ENCODE results near the gene PRDM16. TPM values are rescaled to one million over a fixed set of nuclear protein-coding genes. Genes with fewer than 3 reads are reported as not detected.

PRDM16 gene
- total RNA-seq, 4 donors from 2014 or later = 0.41 to 0.95 TPM; not detected in 2

DNA sequence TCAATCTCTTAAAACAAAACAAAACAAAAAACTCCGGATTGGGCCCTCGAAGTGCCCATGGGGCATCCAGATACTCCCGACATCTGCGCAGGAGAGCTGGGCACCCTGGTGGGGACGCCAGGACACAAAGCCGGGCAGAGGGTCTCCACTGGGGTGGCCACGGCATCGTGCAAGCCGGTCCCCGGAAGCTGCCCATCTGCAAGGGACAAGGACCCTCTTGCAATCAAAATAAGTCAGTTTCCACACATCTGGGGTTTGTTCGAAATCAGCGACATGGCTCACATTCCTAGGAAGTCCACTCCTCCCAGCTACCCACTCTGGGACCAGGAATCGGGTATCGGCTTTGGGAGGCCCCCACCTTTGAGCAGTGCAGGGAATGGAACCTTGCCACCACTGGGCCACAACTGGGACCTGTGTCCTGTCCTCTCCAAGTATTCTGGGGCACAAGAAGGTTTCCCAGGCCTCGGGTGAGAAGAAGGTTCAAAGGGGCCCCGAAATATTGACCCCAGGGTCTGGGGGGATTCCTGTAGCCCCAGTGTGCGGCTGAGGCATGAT, 4.6 kb upstream of the PRDM16 start:
- 71% methylated on average over 17 of the region's 17 CpGs; no CpG with 5 or more reads in 1 of the 2 donors for WGBS, 2 donors (ENCODE audit: low coverage in 1 of 2)
- in situ Hi-C loops (cut with MboI; ENCODE audit: low pct_ligation_motif_present in 1 of 4, low pct_unique_long_range_greater_than_20kb in 1 of 4, low sequenced_read_pairs in 3 of 4) (no loop called here), intact Hi-C loops (cut with DNase I; ENCODE audit: low total_unique reads) (no loop called here)
- Histone ChIP-seq H3K9me3 (no peaks in the 10 kb centered on the region), H3K4me3 (no peak overlapping the region), H3K4me1 (peaks cover 19 to 36% (median 21%) of the 10 kb centered on the region in 4 donors), H3K27ac (no peak overlapping the region), H3K36me3 (no peaks in the 10 kb centered on the region), H3K27me3 (peaks cover 89% of the 10 kb centered on the region)
- TF ChIP-seq POLR2AphosphoS5 (IDR thresholded peaks at IDR 0.05) (no peak), EP300 (IDR thresholded peaks at IDR 0.05; ENCODE audit: low read depth) (no peak), POLR2A (IDR thresholded peaks at IDR 0.05) (no peak)
- TF ChIP-seq, protein P1, sequence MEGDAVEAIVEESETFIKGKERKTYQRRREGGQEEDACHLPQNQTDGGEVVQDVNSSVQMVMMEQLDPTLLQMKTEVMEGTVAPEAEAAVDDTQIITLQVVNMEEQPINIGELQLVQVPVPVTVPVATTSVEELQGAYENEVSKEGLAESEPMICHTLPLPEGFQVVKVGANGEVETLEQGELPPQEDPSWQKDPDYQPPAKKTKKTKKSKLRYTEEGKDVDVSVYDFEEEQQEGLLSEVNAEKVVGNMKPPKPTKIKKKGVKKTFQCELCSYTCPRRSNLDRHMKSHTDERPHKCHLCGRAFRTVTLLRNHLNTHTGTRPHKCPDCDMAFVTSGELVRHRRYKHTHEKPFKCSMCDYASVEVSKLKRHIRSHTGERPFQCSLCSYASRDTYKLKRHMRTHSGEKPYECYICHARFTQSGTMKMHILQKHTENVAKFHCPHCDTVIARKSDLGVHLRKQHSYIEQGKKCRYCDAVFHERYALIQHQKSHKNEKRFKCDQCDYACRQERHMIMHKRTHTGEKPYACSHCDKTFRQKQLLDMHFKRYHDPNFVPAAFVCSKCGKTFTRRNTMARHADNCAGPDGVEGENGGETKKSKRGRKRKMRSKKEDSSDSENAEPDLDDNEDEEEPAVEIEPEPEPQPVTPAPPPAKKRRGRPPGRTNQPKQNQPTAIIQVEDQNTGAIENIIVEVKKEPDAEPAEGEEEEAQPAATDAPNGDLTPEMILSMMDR (IDR thresholded peaks at IDR 0.05) = no peak
- no peak for DNase-seq

DNA sequence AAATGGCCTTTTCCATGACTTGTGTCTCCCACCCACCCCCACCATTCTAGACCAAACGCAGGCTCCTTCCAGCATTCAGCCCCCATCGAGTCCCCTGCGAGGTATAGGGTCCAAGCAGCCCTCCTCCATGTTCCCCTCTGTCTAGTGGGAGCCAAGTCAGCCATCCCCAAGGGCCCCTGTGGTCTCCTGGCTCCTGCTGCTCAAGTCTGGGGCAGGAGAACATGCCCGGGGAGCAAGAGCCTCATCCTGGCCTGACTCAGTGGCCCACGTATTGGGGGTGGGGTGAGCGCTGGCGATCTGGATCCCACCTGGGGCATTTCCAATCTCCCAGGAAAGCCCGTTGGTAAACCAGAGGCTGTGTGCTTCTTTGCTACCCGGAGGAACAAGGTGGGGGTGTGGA, 4.1 kb upstream of the PRDM16 start:
- Histone ChIP-seq H3K36me3 (no peaks in the 10 kb centered on the region), H3K27me3 (peaks cover 94% of the 10 kb centered on the region), H3K27ac (no peak overlapping the region), H3K4me3 (no peak overlapping the region), H3K9me3 (no peaks in the 10 kb centered on the region), H3K4me1 (peaks cover 19 to 36% (median 23%) of the 10 kb centered on the region in 4 donors)
- TF ChIP-seq, protein P1 (IDR thresholded peaks at IDR 0.05) = no peak
- no peak for TF ChIP-seq EP300 (IDR thresholded peaks at IDR 0.05; ENCODE audit: low read depth)
- intact Hi-C loops (cut with DNase I; ENCODE audit: low total_unique reads) (no loop called here), in situ Hi-C loops (cut with MboI; ENCODE audit: low pct_ligation_motif_present in 1 of 4, low pct_unique_long_range_greater_than_20kb in 1 of 4, low sequenced_read_pairs in 3 of 4) (no loop called here)
- 28 to 63% methylated on average over 2 to 8 of the region's 9 CpGs for WGBS, 2 donors (ENCODE audit: low coverage in 1 of 2)
- DNase-seq = no peak

GRCh38 chr1:3065396-3065795, 3.6 kb upstream of the PRDM16 start:
- no peak for DNase-seq
- Histone ChIP-seq H3K27ac (no peak overlapping the region), H3K27me3 (peaks cover 94% of the 10 kb centered on the region), H3K4me1 (peaks cover 19 to 36% (median 23%) of the 10 kb centered on the region in 4 donors), H3K9me3 (no peaks in the 10 kb centered on the region), H3K36me3 (no peaks in the 10 kb centered on the region), H3K4me3 (no peak overlapping the region)
- in situ Hi-C loops (cut with MboI; ENCODE audit: low pct_ligation_motif_present in 1 of 4, low pct_unique_long_range_greater_than_20kb in 1 of 4, low sequenced_read_pairs in 3 of 4) = no loop called here
- WGBS, 2 donors (ENCODE audit: low coverage in 1 of 2) = 77% methylated on average over 8 of the region's 8 CpGs; no CpG with 5 or more reads in 1 of the 2 donors
- intact Hi-C loops (cut with DNase I; ENCODE audit: low total_unique reads) = no loop called here
- TF ChIP-seq, protein P1 (IDR thresholded peaks at IDR 0.05) = no peak
- TF ChIP-seq POLR2A (IDR thresholded peaks at IDR 0.05) (no peak), EP300 (IDR thresholded peaks at IDR 0.05; ENCODE audit: low read depth) (no peak), POLR2AphosphoS5 (IDR thresholded peaks at IDR 0.05) (no peak)

DNA sequence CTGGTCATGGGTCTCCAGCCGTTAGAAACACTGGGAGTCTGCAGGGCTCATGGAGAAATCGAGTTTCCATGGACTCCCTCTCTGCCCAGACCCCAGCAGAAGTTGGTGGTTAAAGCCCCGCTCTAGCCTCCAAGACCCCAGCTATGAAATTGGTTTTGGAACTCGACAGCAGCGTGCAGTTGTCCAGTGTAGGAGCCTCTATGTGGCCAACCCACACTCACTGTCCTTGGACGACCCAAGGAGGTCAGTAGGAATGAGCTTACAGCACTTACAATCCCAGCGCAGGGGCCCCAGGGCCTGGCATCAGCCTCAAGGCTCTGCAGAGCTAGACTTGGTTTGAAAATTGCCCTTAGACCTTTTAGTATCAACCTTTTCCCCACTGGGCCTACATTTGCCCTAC, 3.2 kb upstream of the PRDM16 start:
- H3K4me3 ChIP-seq = no peak overlapping the region
- no peaks in the 10 kb centered on the region for H3K9me3 ChIP-seq
- H3K36me3 ChIP-seq = no peaks in the 10 kb centered on the region
- TF ChIP-seq POLR2AphosphoS5 (IDR thresholded peaks at IDR 0.05) (no peak), EP300 (IDR thresholded peaks at IDR 0.05; ENCODE audit: low read depth) (no peak)
- TF ChIP-seq, protein P1 (IDR thresholded peaks at IDR 0.05) = no peak
- 79% methylated on average over 7 of the region's 7 CpGs; no CpG with 5 or more reads in 1 of the 2 donors for WGBS, 2 donors (ENCODE audit: low coverage in 1 of 2)
- intact Hi-C loops (cut with DNase I; ENCODE audit: low total_unique reads) = no loop called here
- no peak for DNase-seq
- H3K27ac ChIP-seq = no peak overlapping the region
- peaks cover 94% of the 10 kb centered on the region for H3K27me3 ChIP-seq
- H3K4me1 ChIP-seq = peaks cover 19 to 40% (median 27%) of the 10 kb centered on the region in 4 donors
- in situ Hi-C loops (cut with MboI; ENCODE audit: low pct_ligation_motif_present in 1 of 4, low pct_unique_long_range_greater_than_20kb in 1 of 4, low sequenced_read_pairs in 3 of 4) = no loop called here
